Suprapubic skin (tissue), 4 donors: ENCODE data around the gene POLR3A.

Experiments
- CTCF ChIP-seq, 2 donors: fragments of 200-600 bp in 1 of 2; fragments of 450-650 bp in 1 of 2; sonication (generic) in 1 of 2; IDR thresholded peaks; one replicate each; pipeline ENCODE4 v1.5.1; 2016 to 2019; ENCODE audit warnings: antibody characterized with exemption in 2 of 2, mild to moderate bottlenecking in 1 of 2, moderate library complexity in 1 of 2
- POLR2A ChIP-seq, 2 donors: fragments of 450-650 bp; IDR thresholded peaks; one replicate each; pipeline ENCODE4 v1.6.1; 2017; ENCODE audit warnings: antibody characterized with exemption in 2 of 2, mild to moderate bottlenecking in 2 of 2, moderate library complexity in 2 of 2
- POLR2AphosphoS5 ChIP-seq, 3 donors: sonication (generic); formaldehyde crosslinking; IDR thresholded peaks; one replicate each; pipeline ENCODE4 v1.6.1; 2017; ENCODE audit warnings: antibody characterized with exemption in 3 of 3

GRCh38 chr10:77977016-77977415 is 52.3 kb downstream of the POLR3A start:
- TF ChIP-seq CTCF (IDR thresholded peaks at IDR 0.05) (no peak), POLR2AphosphoS5 (IDR thresholded peaks at IDR 0.05) (no peak), POLR2A (IDR thresholded peaks at IDR 0.05) (no peak)
